ENCODE results near the gene CCNH.

- TF ChIP-seq CTCF (IDR thresholded peaks at IDR 0.05) (no peak), POLR2A (IDR thresholded peaks at IDR 0.05) (no peak)
Observed at GRCh38 chr5:87433945-87434344, 21.2 kb upstream of the CCNH start.
